ENCODE results near the gene CLEC7A.
A peak's percentile ranks its signal among the peaks of the same experiment; 100 is the strongest.

The CLEC7A gene

DNA sequence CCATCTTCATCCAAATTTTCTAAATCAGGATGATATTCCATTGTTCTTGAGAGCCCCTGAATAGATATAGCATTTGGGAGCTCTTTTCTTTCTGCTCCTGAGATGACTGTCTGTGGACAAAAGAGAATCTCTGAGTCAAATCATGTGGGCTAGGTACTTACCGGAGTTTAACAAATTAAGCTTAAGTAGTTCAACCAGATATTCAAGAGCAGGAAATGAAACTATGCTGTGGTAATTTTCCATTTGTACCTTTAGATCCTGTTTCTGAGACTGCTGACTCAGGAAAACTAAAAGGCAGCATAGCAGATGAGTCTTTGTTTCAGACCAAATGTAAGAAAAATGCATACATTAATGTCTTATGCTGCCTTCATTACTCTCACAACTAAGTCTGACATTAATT is at the start of gene CLEC7A:
CLEC7A (minus strand) TSS at position 158 of the 400 bp plus-strand sequence; CDS start at position 41, 117 bp downstream.
- peak within 1 kb of the TSS in 1 of 3 experiments; percentile 55 for H3K27ac Mint-ChIP-seq
- H3K4me3 Mint-ChIP-seq: no peak within 1 kb of the TSS
- no peaks in the 10 kb centered on the region for H3K36me3 Mint-ChIP-seq (ENCODE audit: low read depth)
- no peak for TF ChIP-seq CTCF (IDR thresholded peaks at IDR 0.05; ENCODE audit: unreplicated experiment in 3 of 3)
- H3K4me1 Mint-ChIP-seq: no peaks in the 10 kb centered on the region
- no peaks in the 10 kb centered on the region for H3K27me3 Mint-ChIP-seq (ENCODE audit: low read depth)
- no peaks in the 10 kb centered on the region for H3K9me3 Mint-ChIP-seq

DNA sequence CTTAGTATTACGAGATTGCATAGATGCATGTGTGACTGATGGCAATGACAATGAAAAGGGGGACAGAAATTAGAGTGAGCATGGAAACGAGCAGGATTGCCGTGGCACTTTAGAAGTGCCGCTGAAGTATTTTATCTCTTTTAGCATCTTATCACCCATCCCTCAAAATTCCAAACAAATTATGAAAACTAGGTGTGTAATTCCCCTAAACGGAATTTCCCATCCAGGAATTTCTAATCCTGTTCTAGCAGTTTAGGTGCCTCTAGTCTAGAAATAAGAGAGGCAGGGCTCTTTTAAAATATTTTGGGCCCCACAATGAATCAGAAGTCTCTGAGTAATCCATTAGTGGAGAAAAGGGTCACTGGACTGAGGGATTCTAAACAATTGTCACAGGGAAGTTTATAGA is 49.8 kb upstream of the CLEC7A start:
- H3K4me1 Mint-ChIP-seq: peaks cover 24% of the 10 kb centered on the region
- H3K4me3 Mint-ChIP-seq: peak overlapping the region in 1 of 3 experiments; percentile 51
- H3K27ac Mint-ChIP-seq: peak overlapping the region in 2 of 3 experiments; percentile 14 to 75
- TF ChIP-seq CTCF (IDR thresholded peaks at IDR 0.05; ENCODE audit: unreplicated experiment in 3 of 3): no peak
- no peaks in the 10 kb centered on the region for H3K9me3 Mint-ChIP-seq
- H3K36me3 Mint-ChIP-seq (ENCODE audit: low read depth): no peaks in the 10 kb centered on the region
- H3K27me3 Mint-ChIP-seq (ENCODE audit: low read depth): peaks cover 15% of the 10 kb centered on the region

DNA sequence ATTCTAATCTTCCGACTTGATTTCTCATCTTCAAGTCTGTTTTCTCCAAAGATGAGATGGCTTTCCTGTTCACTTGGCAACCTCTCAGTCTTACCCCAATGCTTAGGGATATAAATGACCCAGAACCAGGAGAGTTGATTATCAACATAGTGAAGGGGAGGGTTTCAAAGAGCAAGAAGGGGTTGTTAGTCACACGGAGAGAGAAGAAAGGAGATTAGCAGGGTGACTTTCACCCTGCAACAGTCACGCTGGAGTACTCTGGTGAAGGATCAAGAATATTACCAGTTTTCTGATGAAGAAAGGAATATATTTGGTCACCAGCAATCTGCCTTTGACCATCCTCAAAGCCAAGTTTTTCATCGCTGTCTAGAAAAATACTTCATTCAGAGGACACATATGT is 48.8 kb upstream of the CLEC7A start, which contains the start of gene TMEM52B:
TMEM52B (plus strand) TSS at position 212 of the 400 bp plus-strand sequence. CDS start 543 bp downstream, outside the sequence.
- no peaks in the 10 kb centered on the region for H3K9me3 Mint-ChIP-seq
- peak within 1 kb of the TSS in 2 of 3 experiments; percentile 14 to 75 for H3K27ac Mint-ChIP-seq
- no peaks in the 10 kb centered on the region for H3K36me3 Mint-ChIP-seq (ENCODE audit: low read depth)
- H3K4me1 Mint-ChIP-seq: peaks cover 14% of the 10 kb centered on the region
- H3K4me3 Mint-ChIP-seq: peak within 1 kb of the TSS; percentile 0 to 51 (median 17)
- TF ChIP-seq CTCF (IDR thresholded peaks at IDR 0.05; ENCODE audit: unreplicated experiment in 3 of 3): no peak
- H3K27me3 Mint-ChIP-seq (ENCODE audit: low read depth): peaks cover 14% of the 10 kb centered on the region

DNA sequence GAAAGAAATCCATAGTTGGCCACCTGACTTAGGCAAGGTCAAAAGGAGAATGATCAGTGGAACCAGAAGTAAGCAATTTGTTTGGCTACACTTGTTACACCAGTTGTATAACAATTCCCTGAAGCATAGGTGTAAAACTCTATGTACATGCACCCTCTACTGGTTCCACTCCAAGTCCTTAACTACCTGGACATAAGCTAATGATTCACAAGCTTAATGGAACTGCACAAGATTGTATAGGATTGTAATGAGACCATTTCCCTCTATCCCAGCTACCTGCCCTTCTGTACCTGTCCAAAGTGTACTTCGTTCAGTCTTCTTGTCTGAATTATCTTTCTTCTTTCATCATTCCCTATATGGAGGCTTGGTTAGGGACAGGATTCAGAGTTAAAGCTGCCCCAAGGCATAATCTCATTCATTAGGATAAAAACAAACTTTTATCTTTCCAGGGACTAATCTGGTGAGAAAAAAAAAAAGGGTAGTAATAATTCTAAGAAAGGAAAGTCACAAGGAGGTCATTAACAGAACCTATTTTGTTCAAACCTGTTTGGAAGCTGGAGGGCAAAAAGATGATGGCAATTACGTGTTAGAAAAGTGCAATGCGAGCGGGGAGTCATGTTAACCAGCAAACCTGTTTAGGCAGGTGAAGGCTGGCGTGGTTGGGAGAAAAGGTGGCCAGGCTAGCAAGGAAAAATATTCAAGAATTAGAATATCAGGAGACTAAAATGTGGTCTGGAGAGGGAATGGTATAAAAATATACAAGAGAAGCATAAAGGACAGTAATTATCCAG is 46.0 kb upstream of the CLEC7A start:
- H3K9me3 Mint-ChIP-seq: no peaks in the 10 kb centered on the region
- peak overlapping the region in 2 of 3 experiments; percentile 82 to 86 for H3K27ac Mint-ChIP-seq
- H3K36me3 Mint-ChIP-seq (ENCODE audit: low read depth): no peaks in the 10 kb centered on the region
- H3K27me3 Mint-ChIP-seq (ENCODE audit: low read depth): peaks cover 14% of the 10 kb centered on the region
- no peak for TF ChIP-seq CTCF (IDR thresholded peaks at IDR 0.05; ENCODE audit: unreplicated experiment in 3 of 3)
- H3K4me3 Mint-ChIP-seq: peak overlapping the region in 2 of 3 experiments; percentile 2 to 14
- H3K4me1 Mint-ChIP-seq: peaks cover 12% of the 10 kb centered on the region

GRCh38 chr12:10174986-10175614 is 45.1 kb upstream of the CLEC7A start:
- Mint-ChIP-seq H3K27me3 (ENCODE audit: low read depth) (peaks cover 14% of the 10 kb centered on the region), H3K36me3 (ENCODE audit: low read depth) (no peaks in the 10 kb centered on the region), H3K27ac (peak overlapping the region in 1 of 3 experiments; percentile 86), H3K9me3 (no peaks in the 10 kb centered on the region), H3K4me3 (no peak overlapping the region), H3K4me1 (peaks cover 12% of the 10 kb centered on the region)
- TF ChIP-seq CTCF (IDR thresholded peaks at IDR 0.05; ENCODE audit: unreplicated experiment in 3 of 3): no peak

Measured in nephron (organoid).